ENCODE results near the gene ANXA6. TPM values are rescaled to one million over a fixed set of nuclear protein-coding genes. Genes with fewer than 3 reads are reported as not detected.

ANXA6 gene
- total and polyA plus RNA-seq, 10 of the 15 experiments (the other 5 are each of a cell fraction or from before 2014, with no cell fraction given) = 44.0 to 571 (median 465) TPM

- RAD21 ChIA-PET (ENCODE audit: unreplicated experiment) = interaction anchor here (0.9 to 1.8 kb wide), 3 partner anchors 13 to 53 kb away, joined by 3 to 8 read pairs (median 3); partner anchors contain the start of gene GM2A
- Histone ChIP-seq H3K9ac (ENCODE audit: control insufficient read depth, insufficient read depth, low read length) (no peak overlapping the region), H3K79me2 (ENCODE audit: control insufficient read depth, insufficient read depth, low read length) (no peaks in the 10 kb centered on the region), H3K9me3 (replicated peaks; ENCODE audit: control insufficient read depth, insufficient read depth, low read length) (no peaks in the 10 kb centered on the region), H3K4me3 (no peak overlapping the region), H2AFZ (ENCODE audit: control insufficient read depth, low read depth, low read length) (no peak overlapping the region), H3K4me2 (ENCODE audit: control insufficient read depth, insufficient read depth) (no peak overlapping the region), H3K36me3 (ENCODE audit: control insufficient read depth in 2 of 2, insufficient read depth in 2 of 2, low read length in 1 of 2) (peaks cover 6 to 26% of the 10 kb centered on the region in 2 experiments; a peak in 3 of 4 replicates), H3K27me3 (replicated peaks in 1 of 2; ENCODE audit: control insufficient read depth in 2 of 2, insufficient read depth in 2 of 2, low read length in 1 of 2) (no peaks in the 10 kb centered on the region), H3K4me1 (ENCODE audit: control insufficient read depth, insufficient read depth, low read length) (peaks cover 17% of the 10 kb centered on the region), H4K20me1 (ENCODE audit: control insufficient read depth, insufficient read depth) (no peaks in the 10 kb centered on the region), H3K27ac (ENCODE audit: control insufficient read depth, insufficient read depth) (no peak overlapping the region)
- WGBS (ENCODE audit: insufficient coverage, insufficient replicate concordance, low lambda C conversion rate, missing lambda C conversion rate) = 97% methylated on average over 6 of the region's 6 CpGs
- no TSS peak for BruUV-seq (replicated peaks)
- POLR2A ChIA-PET = interaction anchor here (0.9 to 1.5 kb wide), 4 partner anchors 8 to 14 kb away, joined by 3 to 6 read pairs (median 4); no protein-coding TSS in a partner anchor
- ATAC-seq (no peak), FAIRE-seq (no peak), DNase-seq (ENCODE audit: low read depth, low spot score) (no peak)
- in situ Hi-C loops (cut with MboI) = no loop called here
- intact Hi-C loops (cut with micrococcal nuclease; ENCODE audit: unreplicated experiment) = no loop called here
- SMC1A ChIA-PET (ENCODE audit: uncharacterized antibody, unreplicated experiment) = interaction anchor here (0.6 to 2.2 kb wide), 6 partner anchors 7 to 40 kb away, joined by 3 to 9 read pairs (median 3); no protein-coding TSS in a partner anchor
- CTCF ChIA-PET = interaction anchor here (1.0 to 2.9 kb wide), 2 partner anchors 12 to 36 kb away, joined by 3 to 19 read pairs; no protein-coding TSS in a partner anchor
- TF ChIP-seq ZNF274 (IDR thresholded peaks at IDR 0.05; ENCODE audit: insufficient read depth, insufficient read length) = no peak
- TF ChIP-seq RUNX3 (IDR thresholded peaks at IDR 0.05; ENCODE audit: low read length) = no peak
- TF ChIP-seq HSF1 (IDR thresholded peaks at IDR 0.05; ENCODE audit: low read depth, low read length) = no peak
- TF ChIP-seq MLLT1 (IDR thresholded peaks at IDR 0.05) = no peak
- TF ChIP-seq NKRF (conservative IDR thresholded peaks at IDR 0.05) = no peak
- TF ChIP-seq SPI1 (IDR thresholded peaks at IDR 0.05; ENCODE audit: borderline replicate concordance, insufficient read depth, low read depth, low read length) = no peak
- no peak for TF ChIP-seq MYB (IDR thresholded peaks at IDR 0.05; ENCODE audit: borderline replicate concordance, low read depth, low read length)
- no peak for TF ChIP-seq YY1 (IDR thresholded peaks at IDR 0.05; ENCODE audit: low read depth, low read length)
- no peak for TF ChIP-seq SUPT20H (IDR thresholded peaks at IDR 0.05; ENCODE audit: borderline replicate concordance, control insufficient read depth, low read depth, low read length)
- TF ChIP-seq HCFC1 (IDR thresholded peaks at IDR 0.05; ENCODE audit: low read length) = no peak
- no peak for TF ChIP-seq ATF2 (IDR thresholded peaks at IDR 0.05; ENCODE audit: low read length)
- TF ChIP-seq IRF5 (IDR thresholded peaks at IDR 0.05; ENCODE audit: borderline replicate concordance) = no peak
- TF ChIP-seq ZNF384 (IDR thresholded peaks at IDR 0.05; ENCODE audit: borderline replicate concordance, low read depth, low read length) = no peak
These were observed 43.5 kb upstream of the ANXA6 start for GRCh38 chr5:151200913-151201595.
